NCI-H1417 treated with DMSO at 0.1 percent for 48 hours (cell line): Measurements from ENCODE around the gene GTF2IRD1.
"Not testable (repeated sequence)": the region's sequence is repeated elsewhere in the genome, so short reads cannot be mapped to it uniquely, and the experiment has no call there.

Source experiments
- DNase-seq: peaks from one replicate; lab custom pipeline; 2025; lab: John Stamatoyannopoulos, UW

Gene GTF2IRD1

GRCh38 chr7:74599244-74599643 lies 145.5 kb downstream of the GTF2IRD1 start:
- DNase-seq, result no peak

- no peak for DNase-seq
Measured at GRCh38 chr7:74604326-74605020, 150.8 kb downstream of the GTF2IRD1 start.

GRCh38 chr7:74606101-74606908 lies 152.6 kb downstream of the GTF2IRD1 start:
- DNase-seq, result no peak

- no peak for DNase-seq
Measured at GRCh38 chr7:74606909-74607510, 153.3 kb downstream of the GTF2IRD1 start.

- no peak for DNase-seq
Measured at GRCh38 chr7:74612015-74612829, 158.5 kb downstream of the GTF2IRD1 start.

- DNase-seq, result no peak
Measured at GRCh38 chr7:74615933-74616780, 162.5 kb downstream of the GTF2IRD1 start.

- no peak for DNase-seq
Measured at GRCh38 chr7:74617180-74617744, 163.6 kb downstream of the GTF2IRD1 start.

GRCh38 chr7:74619235-74619860 lies 165.6 kb downstream of the GTF2IRD1 start:
- no peak for DNase-seq

GRCh38 chr7:74622228-74622749 lies 168.6 kb downstream of the GTF2IRD1 start:
- DNase-seq, result no peak

GRCh38 chr7:74623135-74623534 lies 169.4 kb downstream of the GTF2IRD1 start:
- DNase-seq, result no peak

GRCh38 chr7:74625446-74625845 lies 171.7 kb downstream of the GTF2IRD1 start:
- DNase-seq, result no peak

GRCh38 chr7:74627661-74628411 lies 174.1 kb downstream of the GTF2IRD1 start:
- DNase-seq, result no peak

- no peak for DNase-seq
Measured at GRCh38 chr7:74632505-74632904, 178.8 kb downstream of the GTF2IRD1 start.

GRCh38 chr7:74633451-74633921 lies 179.8 kb downstream of the GTF2IRD1 start:
- DNase-seq, result no peak

GRCh38 chr7:74637745-74638144 lies 184.0 kb downstream of the GTF2IRD1 start:
- DNase-seq, result no peak

GRCh38 chr7:74650055-74650454 lies 196.3 kb downstream of the GTF2IRD1 start:
- DNase-seq, result not testable (repeated sequence)

- not testable (repeated sequence) for DNase-seq
Measured at GRCh38 chr7:74650493-74651132, 196.9 kb downstream of the GTF2IRD1 start.

GRCh38 chr7:74651133-74651504 lies 197.4 kb downstream of the GTF2IRD1 start:
- DNase-seq, result not testable (repeated sequence)
